ENCODE results near the gene CUBN.

Gene CUBN

DNA sequence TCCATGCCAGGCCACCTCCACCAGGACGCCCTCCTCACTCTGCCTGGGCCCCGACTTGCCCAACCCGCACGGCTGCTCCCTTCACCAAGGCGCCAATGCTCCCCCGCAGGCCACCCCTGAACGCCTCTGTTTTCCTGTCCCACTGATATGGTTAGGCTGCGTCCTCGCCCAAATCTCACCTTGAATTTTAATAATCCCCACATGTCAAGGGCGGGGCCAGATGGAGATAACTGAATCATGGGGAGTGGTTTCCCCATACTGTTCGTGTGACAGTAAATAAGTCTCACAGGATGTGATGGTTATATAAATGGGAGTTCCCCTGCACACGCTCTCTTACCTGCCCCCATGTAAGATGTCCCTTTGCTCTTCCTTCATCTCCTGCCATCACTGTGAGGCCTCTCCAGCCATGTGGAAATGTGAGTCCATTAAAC lies 342.2 kb downstream of the CUBN start:
- DNase-seq (ENCODE audit: low read depth), result no peak

DNA sequence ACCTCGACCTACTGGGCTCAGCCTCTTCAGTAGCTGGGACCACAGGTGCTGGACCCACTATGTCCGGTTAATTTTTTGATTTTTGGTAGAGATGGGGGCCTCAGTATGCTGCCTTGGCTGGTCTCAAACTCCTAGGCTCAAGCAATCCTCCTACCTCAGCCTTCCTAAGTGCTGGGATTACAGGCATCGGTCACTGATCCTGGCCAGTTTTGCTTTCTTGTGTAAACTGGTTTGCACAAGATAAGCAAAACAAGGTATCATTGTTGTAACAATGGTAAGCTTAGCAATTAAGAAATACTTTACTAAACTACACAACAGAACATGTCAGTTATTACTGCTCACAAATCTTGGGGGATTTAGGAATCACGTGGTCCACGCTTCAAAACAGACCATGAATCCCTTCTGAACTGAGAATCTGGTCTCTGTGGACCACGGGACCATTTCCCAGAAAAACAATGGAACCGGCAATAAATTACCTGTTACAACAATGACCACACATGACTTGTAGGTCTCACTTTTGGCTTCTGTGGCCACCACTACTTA lies 349.2 kb downstream of the CUBN start:
- no peak for DNase-seq (ENCODE audit: low read depth)

DNA sequence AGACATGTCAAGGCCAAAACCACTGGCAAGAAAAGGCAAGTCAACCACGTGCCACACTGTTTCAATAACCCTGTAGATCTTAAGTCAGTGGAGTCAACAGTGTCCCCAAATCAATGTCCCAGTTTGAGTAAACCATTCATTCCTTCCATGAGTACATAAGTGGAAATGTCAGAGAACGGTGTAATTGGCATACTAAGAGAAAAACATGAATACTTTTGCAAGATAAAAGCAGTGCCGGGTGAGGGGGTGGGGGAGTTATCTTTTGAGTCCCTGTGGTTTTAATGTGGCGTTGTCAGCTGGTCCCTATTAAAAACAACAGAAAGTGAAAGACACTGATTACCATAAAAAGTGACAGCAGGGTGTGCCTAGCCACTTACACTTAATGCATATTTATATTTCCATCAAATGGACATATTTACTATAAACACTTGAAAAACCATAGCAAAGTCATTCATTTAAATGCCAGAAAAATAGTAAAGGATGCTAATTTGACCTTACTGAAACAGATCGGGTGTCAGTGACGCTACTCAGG lies 350.2 kb downstream of the CUBN start:
- no peak for DNase-seq (ENCODE audit: low read depth)

DNA sequence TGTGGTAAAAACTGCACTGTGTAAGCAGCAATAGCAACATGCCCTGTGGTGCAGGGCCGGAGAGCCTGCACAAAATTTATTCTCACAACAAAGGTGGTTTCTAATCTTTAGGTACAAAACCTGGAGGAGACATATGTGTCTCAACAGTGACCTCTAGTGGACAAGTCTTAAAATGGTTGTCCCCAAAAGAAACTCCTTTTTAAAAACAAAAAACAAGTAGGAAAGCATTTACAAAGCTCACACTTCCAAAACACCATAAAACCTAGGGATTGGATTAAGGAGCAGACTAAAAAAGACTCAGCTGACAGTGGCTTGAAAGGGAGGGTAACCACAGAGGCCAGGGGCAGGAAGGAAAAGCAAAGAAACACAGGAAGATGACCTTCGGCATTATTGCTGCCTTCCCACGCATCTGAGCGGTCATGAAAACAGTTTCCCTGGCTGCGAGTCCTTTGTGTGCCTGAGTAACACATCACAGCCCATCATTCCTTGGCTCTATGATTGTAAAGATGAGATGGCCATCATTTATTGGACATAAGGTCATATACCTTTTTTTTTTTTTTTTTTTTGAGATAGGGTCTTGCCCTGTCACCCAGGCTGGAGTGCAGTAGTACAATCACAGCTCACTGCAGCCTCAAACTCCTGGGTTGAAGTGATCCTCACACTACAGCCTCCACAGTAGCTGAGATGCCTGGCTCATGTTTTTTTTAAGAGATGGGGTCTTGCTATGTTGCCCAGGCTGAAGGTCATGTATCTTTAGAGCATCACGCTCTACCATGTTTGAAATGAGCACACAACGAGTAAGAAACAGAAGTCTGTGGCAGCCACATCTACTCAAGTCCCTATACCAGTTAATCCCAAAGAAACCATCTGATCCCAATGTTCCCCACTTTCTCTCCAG lies 351.9 kb downstream of the CUBN start:
- peak; percentile 45 for DNase-seq (ENCODE audit: low read depth)

DNA sequence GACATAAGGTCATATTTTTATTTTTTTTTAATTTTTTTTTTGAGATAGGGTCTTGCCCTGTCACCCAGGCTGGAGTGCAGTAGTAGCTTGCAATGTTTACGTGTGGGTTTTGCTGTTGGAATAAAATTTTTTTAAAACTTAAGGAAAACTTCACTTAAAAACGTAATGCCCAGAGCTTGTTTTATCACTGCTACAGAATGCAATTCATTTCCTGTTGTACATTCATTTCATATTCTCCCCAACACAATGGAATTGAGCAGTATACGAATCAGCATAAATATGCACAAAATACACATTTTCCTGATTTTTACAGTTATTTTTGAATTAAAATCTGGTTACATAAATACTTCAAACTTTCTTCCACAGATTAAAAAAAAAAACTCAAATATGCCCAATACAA lies 352.7 kb downstream of the CUBN start:
- no peak for DNase-seq (ENCODE audit: low read depth)

All from fibroblast of the conjunctiva (primary cell).